Ishikawa (cell line): Measurements from ENCODE around the gene CHST9.

Experiments used
- CEBPB ChIP-seq: IDR thresholded peaks from 2 replicates; pipeline ENCODE4 v1.6.1; 2012
- CREB1 ChIP-seq: IDR thresholded peaks from 2 replicates; pipeline ENCODE4 v1.6.1; 2012; ENCODE audit warnings: low read depth
- EGR1 ChIP-seq: IDR thresholded peaks from 2 replicates; pipeline ENCODE4 v1.6.1; 2012
- EP300 ChIP-seq: IDR thresholded peaks from 2 replicates; pipeline ENCODE4 v1.6.1; 2012; ENCODE audit warnings: borderline replicate concordance
- FOXM1 ChIP-seq: IDR thresholded peaks from 2 replicates; pipeline ENCODE4 v1.6.1; 2012; ENCODE audit warnings: low read depth, borderline replicate concordance
- NFIC ChIP-seq: IDR thresholded peaks from 2 replicates; pipeline ENCODE4 v1.6.1; 2012
- RAD21 ChIP-seq: IDR thresholded peaks from 2 replicates; pipeline ENCODE4 v1.6.1; 2012; ENCODE audit warnings: low read depth
- TAF1 ChIP-seq: IDR thresholded peaks from 2 replicates; pipeline ENCODE4 v1.6.1; 2012; ENCODE audit warnings: low read depth, mild to moderate bottlenecking
- TCF12 ChIP-seq: IDR thresholded peaks from 2 replicates; pipeline ENCODE4 v1.6.1; 2012; ENCODE audit warnings: low read depth
- TEAD4 ChIP-seq: IDR thresholded peaks from 2 replicates; pipeline ENCODE4 v1.6.1; 2012
- YY1 ChIP-seq: IDR thresholded peaks from 2 replicates; pipeline ENCODE4 v1.6.1; 2012; ENCODE audit warnings: low read depth
- ZBTB7A ChIP-seq: IDR thresholded peaks from 2 replicates; pipeline ENCODE4 v1.6.1; 2012; ENCODE audit warnings: low read depth
- TF ChIP-seq, protein P1 (sequence below): IDR thresholded peaks from 2 replicates; pipeline ENCODE4 v1.6.1; 2012
- TF ChIP-seq, protein P2 (sequence below): IDR thresholded peaks from 2 replicates; pipeline ENCODE4 v1.6.1; 2012
- TF ChIP-seq, protein P3 (sequence below): IDR thresholded peaks from 2 replicates; pipeline ENCODE4 v1.6.1; 2012; ENCODE audit warnings: low read depth, mild to moderate bottlenecking

The CHST9 gene

DNA sequence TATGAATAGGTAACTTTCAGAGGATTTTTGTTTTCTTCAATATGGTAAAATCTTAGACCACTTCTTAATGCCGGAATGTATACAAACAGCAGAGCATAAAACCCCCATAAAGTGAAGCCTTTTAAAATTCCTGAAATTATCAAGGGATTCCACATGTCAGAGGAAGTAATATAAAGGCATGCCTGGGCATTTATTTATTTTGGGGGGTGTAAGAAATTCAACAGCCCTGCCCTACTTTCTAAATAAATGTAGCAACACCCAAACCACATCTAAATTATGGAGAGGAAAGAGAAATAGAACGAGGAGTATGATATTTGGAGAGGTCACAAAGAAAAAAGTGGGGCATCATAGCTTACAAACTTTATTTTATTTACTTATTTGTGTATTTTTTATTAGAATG is 9.9 kb downstream of the CHST9 start:
- TF ChIP-seq TEAD4 (no peak), EGR1 (no peak), TAF1 (no peak), FOXM1 (no peak)

DNA sequence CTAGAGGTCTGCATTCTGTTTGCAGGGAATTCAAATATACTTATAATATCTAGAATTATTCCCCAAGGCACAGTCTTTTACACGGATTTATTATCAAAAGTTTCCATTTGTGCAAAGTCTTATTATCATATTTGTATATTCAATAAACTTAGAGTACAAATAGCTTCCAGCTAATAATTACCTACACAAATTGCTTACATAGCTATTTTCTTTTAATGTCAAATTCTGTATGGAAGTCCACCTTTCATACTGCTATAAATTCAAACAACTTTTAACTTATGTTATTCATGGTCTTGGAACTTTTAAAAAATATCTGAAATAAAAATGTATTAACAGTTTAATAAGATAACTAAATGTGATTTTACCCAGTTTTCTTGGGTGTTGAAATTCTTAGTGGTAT is 13.1 kb downstream of the CHST9 start:
- TF ChIP-seq, protein P1, sequence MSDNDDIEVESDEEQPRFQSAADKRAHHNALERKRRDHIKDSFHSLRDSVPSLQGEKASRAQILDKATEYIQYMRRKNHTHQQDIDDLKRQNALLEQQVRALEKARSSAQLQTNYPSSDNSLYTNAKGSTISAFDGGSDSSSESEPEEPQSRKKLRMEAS = no peak
- TF ChIP-seq FOXM1 = no peak
- no peak for TF ChIP-seq TAF1
- no peak for TF ChIP-seq TCF12
- TF ChIP-seq CREB1 = no peak
- TF ChIP-seq, protein P2, sequence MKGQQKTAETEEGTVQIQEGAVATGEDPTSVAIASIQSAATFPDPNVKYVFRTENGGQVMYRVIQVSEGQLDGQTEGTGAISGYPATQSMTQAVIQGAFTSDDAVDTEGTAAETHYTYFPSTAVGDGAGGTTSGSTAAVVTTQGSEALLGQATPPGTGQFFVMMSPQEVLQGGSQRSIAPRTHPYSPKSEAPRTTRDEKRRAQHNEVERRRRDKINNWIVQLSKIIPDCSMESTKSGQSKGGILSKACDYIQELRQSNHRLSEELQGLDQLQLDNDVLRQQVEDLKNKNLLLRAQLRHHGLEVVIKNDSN = no peak
- no peak for TF ChIP-seq RAD21
- TF ChIP-seq NFIC = no peak
- TF ChIP-seq ZBTB7A = no peak
- TF ChIP-seq CEBPB = no peak
- TF ChIP-seq EP300 = no peak
- TF ChIP-seq EGR1 = no peak
- no peak for TF ChIP-seq TEAD4
- TF ChIP-seq YY1 = no peak
- TF ChIP-seq, protein P3, sequence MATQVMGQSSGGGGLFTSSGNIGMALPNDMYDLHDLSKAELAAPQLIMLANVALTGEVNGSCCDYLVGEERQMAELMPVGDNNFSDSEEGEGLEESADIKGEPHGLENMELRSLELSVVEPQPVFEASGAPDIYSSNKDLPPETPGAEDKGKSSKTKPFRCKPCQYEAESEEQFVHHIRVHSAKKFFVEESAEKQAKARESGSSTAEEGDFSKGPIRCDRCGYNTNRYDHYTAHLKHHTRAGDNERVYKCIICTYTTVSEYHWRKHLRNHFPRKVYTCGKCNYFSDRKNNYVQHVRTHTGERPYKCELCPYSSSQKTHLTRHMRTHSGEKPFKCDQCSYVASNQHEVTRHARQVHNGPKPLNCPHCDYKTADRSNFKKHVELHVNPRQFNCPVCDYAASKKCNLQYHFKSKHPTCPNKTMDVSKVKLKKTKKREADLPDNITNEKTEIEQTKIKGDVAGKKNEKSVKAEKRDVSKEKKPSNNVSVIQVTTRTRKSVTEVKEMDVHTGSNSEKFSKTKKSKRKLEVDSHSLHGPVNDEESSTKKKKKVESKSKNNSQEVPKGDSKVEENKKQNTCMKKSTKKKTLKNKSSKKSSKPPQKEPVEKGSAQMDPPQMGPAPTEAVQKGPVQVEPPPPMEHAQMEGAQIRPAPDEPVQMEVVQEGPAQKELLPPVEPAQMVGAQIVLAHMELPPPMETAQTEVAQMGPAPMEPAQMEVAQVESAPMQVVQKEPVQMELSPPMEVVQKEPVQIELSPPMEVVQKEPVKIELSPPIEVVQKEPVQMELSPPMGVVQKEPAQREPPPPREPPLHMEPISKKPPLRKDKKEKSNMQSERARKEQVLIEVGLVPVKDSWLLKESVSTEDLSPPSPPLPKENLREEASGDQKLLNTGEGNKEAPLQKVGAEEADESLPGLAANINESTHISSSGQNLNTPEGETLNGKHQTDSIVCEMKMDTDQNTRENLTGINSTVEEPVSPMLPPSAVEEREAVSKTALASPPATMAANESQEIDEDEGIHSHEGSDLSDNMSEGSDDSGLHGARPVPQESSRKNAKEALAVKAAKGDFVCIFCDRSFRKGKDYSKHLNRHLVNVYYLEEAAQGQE = no peak

DNA sequence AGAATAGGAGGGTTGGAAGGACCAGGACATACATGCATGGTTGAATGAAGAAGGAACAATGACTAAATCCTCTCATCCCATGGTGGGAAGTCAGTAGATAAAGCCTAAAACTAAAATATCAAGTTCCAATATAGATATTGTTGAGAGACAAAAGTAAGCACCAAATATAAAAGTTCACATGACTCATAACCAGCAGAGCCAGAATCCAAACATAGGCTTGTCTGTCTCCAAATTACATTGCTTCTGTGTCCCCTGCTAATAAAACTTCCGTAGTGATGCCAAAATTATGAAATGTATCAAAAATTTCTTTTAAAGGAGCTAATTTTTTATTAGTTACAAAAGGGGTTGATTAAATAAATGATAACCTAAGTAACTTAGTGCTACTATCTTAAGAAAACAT is 19.7 kb downstream of the CHST9 start:
- TF ChIP-seq, protein P2 = no peak
- no peak for TF ChIP-seq CEBPB
- TF ChIP-seq, protein P3 = no peak
- no peak for TF ChIP-seq CREB1
- no peak for TF ChIP-seq RAD21
- no peak for TF ChIP-seq NFIC
- no peak for TF ChIP-seq TCF12
- TF ChIP-seq ZBTB7A = no peak
- TF ChIP-seq FOXM1 = no peak
- TF ChIP-seq TAF1 = no peak
- no peak for TF ChIP-seq TEAD4
- no peak for TF ChIP-seq YY1
- TF ChIP-seq EP300 = no peak
- TF ChIP-seq, protein P1 = no peak
- no peak for TF ChIP-seq EGR1

DNA sequence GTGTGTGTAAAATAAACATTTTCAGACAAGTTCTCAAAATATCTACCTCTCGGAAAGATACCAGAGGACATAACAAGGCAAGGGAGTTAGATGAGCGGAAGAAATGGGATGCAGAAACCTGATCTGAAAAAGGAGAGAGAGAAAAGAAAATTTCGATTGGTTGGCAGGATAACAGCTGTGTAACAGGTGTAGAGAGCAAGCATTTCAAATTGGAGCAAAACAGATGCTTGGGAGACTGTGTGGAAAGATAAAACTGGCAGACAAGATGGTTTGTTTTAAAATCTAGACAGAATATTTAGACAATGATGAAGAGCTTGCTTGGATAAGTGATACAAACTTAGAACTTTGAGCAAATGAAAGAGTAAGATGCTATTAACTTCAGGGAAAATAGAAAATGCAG is 20.2 kb downstream of the CHST9 start:
- TF ChIP-seq RAD21 (no peak), ZBTB7A (no peak), YY1 (no peak), FOXM1 (no peak), CREB1 (no peak), EP300 (no peak), EGR1 (no peak), NFIC (no peak), CEBPB (no peak), TAF1 (no peak)
- TF ChIP-seq, protein P1 = no peak
- TF ChIP-seq, protein P2 = no peak
- TF ChIP-seq, protein P3 = no peak
